ENCODE data around the gene C9orf153.

GRCh38 chr9:86308687-86309086 is 49.2 kb upstream of the C9orf153 start:
- no peak for TF ChIP-seq EGR1 (IDR thresholded peaks at IDR 0.05; ENCODE audit: borderline replicate concordance, low read depth, low read length)
- TF ChIP-seq, protein P1, sequence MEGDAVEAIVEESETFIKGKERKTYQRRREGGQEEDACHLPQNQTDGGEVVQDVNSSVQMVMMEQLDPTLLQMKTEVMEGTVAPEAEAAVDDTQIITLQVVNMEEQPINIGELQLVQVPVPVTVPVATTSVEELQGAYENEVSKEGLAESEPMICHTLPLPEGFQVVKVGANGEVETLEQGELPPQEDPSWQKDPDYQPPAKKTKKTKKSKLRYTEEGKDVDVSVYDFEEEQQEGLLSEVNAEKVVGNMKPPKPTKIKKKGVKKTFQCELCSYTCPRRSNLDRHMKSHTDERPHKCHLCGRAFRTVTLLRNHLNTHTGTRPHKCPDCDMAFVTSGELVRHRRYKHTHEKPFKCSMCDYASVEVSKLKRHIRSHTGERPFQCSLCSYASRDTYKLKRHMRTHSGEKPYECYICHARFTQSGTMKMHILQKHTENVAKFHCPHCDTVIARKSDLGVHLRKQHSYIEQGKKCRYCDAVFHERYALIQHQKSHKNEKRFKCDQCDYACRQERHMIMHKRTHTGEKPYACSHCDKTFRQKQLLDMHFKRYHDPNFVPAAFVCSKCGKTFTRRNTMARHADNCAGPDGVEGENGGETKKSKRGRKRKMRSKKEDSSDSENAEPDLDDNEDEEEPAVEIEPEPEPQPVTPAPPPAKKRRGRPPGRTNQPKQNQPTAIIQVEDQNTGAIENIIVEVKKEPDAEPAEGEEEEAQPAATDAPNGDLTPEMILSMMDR (IDR thresholded peaks at IDR 0.05; ENCODE audit: control extremely low read depth in 1 of 3, insufficient read depth in 1 of 3, low read depth in 1 of 3, low read length in 3 of 3), result no peak
- TF ChIP-seq TAF1 (IDR thresholded peaks at IDR 0.05; ENCODE audit: low read depth, low read length), result no peak
- no peak for TF ChIP-seq POLR2A (IDR thresholded peaks at IDR 0.05; ENCODE audit: control extremely low read depth in 1 of 2, low read depth in 2 of 2, low read length in 2 of 2)
- TF ChIP-seq TEAD4 (IDR thresholded peaks at IDR 0.05; ENCODE audit: low read depth, low read length), result no peak
- TF ChIP-seq SP1 (IDR thresholded peaks at IDR 0.05; ENCODE audit: low read depth, low read length), result no peak
- no peak for TF ChIP-seq POLR2AphosphoS5 (IDR thresholded peaks at IDR 0.05; ENCODE audit: low read depth, low read length)
- TF ChIP-seq GTF2F1 (IDR thresholded peaks at IDR 0.05; ENCODE audit: borderline replicate concordance, low read depth, low read length), result no peak
- no peak for TF ChIP-seq GABPA (IDR thresholded peaks at IDR 0.05; ENCODE audit: borderline replicate concordance, insufficient read depth, low read length)
- TF ChIP-seq EZH2 (IDR thresholded peaks at IDR 0.05; ENCODE audit: low read depth, low read length, severe bottlenecking), result no peak
- TF ChIP-seq CREB1 (IDR thresholded peaks at IDR 0.05), result no peak
- no peak for TF ChIP-seq FOSL1 (IDR thresholded peaks at IDR 0.05; ENCODE audit: insufficient read depth, low read depth, low read length)

Measured in H1 (cell line).